ENCODE data around the gene MYL2. TPM values are rescaled to one million over a fixed set of nuclear protein-coding genes. Genes with fewer than 3 reads are reported as not detected.

The MYL2 gene
- total RNA-seq, 1 donor from 2014 or later, result not detected

DNA sequence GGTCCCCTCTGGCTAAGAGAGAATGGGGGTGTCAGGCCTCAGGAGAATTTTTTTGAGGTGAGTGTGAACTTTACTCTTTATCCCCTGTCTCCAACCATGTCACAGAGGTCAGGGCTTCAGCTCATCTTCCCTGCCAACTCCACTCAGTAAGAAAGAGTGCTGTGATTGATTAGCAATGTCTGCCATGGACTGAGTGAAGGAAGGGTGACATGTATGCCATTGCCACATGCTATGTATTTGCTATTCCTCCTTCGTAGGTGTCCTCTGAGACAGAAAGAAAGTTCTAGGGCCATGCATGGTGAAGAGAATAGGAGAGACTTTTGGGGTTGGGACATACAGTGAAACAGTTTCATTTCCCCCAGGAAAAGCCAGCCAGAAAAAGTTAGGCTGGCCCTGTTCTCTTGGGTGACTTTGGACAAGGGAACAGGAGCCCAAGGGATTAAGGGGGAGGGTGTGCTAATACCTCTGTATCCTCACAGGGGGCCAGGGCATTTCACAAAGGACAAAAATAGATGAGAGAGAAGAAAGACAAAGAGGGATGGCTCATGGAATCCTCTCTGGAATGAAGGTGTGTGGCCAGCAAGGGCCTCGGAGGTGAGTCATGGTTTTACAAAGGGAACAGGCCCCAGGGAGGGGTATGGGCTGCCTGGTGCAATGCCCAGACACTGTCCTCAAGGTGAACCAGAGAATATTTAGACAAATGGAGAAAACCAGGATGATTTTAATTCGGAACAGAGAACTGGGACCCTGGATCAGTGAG lies 13.9 kb upstream of the MYL2 start:
- H3K4me3 Mint-ChIP-seq, result no peak overlapping the region
- no peaks in the 10 kb centered on the region for H3K9me3 Mint-ChIP-seq
- H3K4me1 Mint-ChIP-seq, result peaks cover 6% of the 10 kb centered on the region
- peaks cover 20% of the 10 kb centered on the region for H3K27me3 Mint-ChIP-seq
- TF ChIP-seq, protein P1, sequence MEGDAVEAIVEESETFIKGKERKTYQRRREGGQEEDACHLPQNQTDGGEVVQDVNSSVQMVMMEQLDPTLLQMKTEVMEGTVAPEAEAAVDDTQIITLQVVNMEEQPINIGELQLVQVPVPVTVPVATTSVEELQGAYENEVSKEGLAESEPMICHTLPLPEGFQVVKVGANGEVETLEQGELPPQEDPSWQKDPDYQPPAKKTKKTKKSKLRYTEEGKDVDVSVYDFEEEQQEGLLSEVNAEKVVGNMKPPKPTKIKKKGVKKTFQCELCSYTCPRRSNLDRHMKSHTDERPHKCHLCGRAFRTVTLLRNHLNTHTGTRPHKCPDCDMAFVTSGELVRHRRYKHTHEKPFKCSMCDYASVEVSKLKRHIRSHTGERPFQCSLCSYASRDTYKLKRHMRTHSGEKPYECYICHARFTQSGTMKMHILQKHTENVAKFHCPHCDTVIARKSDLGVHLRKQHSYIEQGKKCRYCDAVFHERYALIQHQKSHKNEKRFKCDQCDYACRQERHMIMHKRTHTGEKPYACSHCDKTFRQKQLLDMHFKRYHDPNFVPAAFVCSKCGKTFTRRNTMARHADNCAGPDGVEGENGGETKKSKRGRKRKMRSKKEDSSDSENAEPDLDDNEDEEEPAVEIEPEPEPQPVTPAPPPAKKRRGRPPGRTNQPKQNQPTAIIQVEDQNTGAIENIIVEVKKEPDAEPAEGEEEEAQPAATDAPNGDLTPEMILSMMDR (IDR thresholded peaks at IDR 0.05), result no peak
- no peak overlapping the region for H3K27ac Mint-ChIP-seq
- ATAC-seq (ENCODE audit: low read depth), result no peak
- no peaks in the 10 kb centered on the region for H3K36me3 Mint-ChIP-seq (ENCODE audit: low read depth)
- DNase-seq, result no peak
- intact Hi-C loops (cut with micrococcal nuclease), result no loop called here
- CTCF ChIA-PET, result no interaction called here
- POLR2A ChIA-PET, result no interaction called here

GRCh38 chr12:110933326-110933974 lies 13.1 kb upstream of the MYL2 start:
- no peaks in the 10 kb centered on the region for H3K9me3 Mint-ChIP-seq
- peaks cover 20% of the 10 kb centered on the region for H3K27me3 Mint-ChIP-seq
- DNase-seq (no peak), ATAC-seq (ENCODE audit: low read depth) (no peak)
- CTCF ChIA-PET, result interaction anchor here (0.9 kb wide), 1 partner anchor 37 kb away, joined by 3 read pairs; no protein-coding TSS in a partner anchor
- no peak overlapping the region for H3K4me3 Mint-ChIP-seq
- H3K36me3 Mint-ChIP-seq (ENCODE audit: low read depth), result no peaks in the 10 kb centered on the region
- TF ChIP-seq, protein P1 (IDR thresholded peaks at IDR 0.05), result no peak
- POLR2A ChIA-PET, result no interaction called here
- intact Hi-C loops (cut with micrococcal nuclease), result no loop called here
- H3K27ac Mint-ChIP-seq, result no peak overlapping the region
- H3K4me1 Mint-ChIP-seq, result peaks cover 6% of the 10 kb centered on the region

DNA sequence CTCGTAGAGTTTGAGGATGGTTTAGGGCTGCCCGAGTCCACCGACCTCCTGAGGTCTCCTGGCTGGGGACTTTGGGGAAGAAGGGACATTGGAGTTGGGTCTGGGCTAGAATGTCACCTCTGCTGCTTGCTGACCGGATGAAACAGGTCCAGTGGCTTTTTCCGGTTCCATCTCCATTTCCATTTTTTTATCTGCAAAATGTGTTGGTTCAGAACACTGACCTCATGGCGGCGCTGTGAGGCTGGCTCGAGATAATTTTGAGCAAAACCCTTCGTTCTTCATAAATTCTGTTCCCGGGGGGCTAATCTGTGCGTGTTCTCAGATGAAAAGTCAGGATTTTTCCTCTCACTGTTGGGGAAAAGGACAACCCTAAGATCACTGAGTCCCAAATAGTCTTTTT lies 11.7 kb upstream of the MYL2 start:
- Mint-ChIP-seq H3K36me3 (ENCODE audit: low read depth) (no peaks in the 10 kb centered on the region), H3K27ac (no peak overlapping the region), H3K9me3 (no peaks in the 10 kb centered on the region), H3K4me1 (peaks cover 2% of the 10 kb centered on the region), H3K4me3 (no peak overlapping the region), H3K27me3 (peaks cover 18% of the 10 kb centered on the region)
- intact Hi-C loops (cut with micrococcal nuclease), result no loop called here
- DNase-seq (no peak), ATAC-seq (ENCODE audit: low read depth) (no peak)
- CTCF ChIA-PET, result no interaction called here
- POLR2A ChIA-PET, result no interaction called here
- TF ChIP-seq, protein P1 (IDR thresholded peaks at IDR 0.05), result no peak

DNA sequence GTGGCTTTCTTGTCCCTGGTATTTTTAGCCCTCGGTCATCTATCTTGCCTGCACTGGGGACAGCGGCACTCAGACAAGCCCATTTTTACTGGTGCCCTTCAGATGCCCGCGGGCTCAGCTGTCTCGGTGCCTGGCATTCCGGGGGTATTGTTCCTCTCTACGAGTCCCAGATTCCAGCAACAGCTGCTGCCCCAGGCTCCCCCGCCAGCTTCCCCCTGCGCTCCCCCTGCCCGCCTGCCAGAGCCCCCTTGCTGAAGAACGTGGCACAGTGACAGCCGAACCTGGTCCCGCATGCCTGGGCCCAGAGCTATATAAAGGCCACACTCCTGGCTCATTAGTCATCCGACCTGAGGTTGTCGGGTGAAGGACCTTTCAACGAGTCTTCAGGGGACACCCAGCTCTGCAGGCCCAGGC lies 10.9 kb upstream of the MYL2 start:
- Mint-ChIP-seq H3K36me3 (ENCODE audit: low read depth) (no peaks in the 10 kb centered on the region), H3K27me3 (peaks cover 13% of the 10 kb centered on the region), H3K4me3 (no peak overlapping the region), H3K4me1 (no peaks in the 10 kb centered on the region), H3K9me3 (no peaks in the 10 kb centered on the region), H3K27ac (no peak overlapping the region)
- TF ChIP-seq, protein P1 (IDR thresholded peaks at IDR 0.05), result no peak
- CTCF ChIA-PET, result no interaction called here
- DNase-seq (no peak), ATAC-seq (ENCODE audit: low read depth) (no peak)
- intact Hi-C loops (cut with micrococcal nuclease), result no loop called here
- POLR2A ChIA-PET, result no interaction called here
